Colon (tissue), 2 donors: ENCODE measurements around the gene OTP.
A peak's percentile ranks its signal among the peaks of the same experiment; 100 is the strongest.
"Not testable (repeated sequence)": the region's sequence is repeated elsewhere in the genome, so short reads cannot be mapped to it uniquely, and the experiment has no call there.

Experiments used
- FAIRE-seq: peaks from 2 replicates; lab custom pipeline; 2012; peaks lifted over from hg19 to GRCh38; lab: Jason Lieb, UNC
- donor health status: control.
- donor health status: control.

Gene OTP

GRCh38 chr5:77608927-77609326 lies 29.6 kb downstream of the OTP start:
- not testable (repeated sequence) for FAIRE-seq

GRCh38 chr5:77607324-77607723 lies 31.2 kb downstream of the OTP start:
- FAIRE-seq = no peak

- FAIRE-seq = no peak
Measured at GRCh38 chr5:77606279-77606678, 32.2 kb downstream of the OTP start.

GRCh38 chr5:77599679-77600078 lies 38.8 kb downstream of the OTP start:
- FAIRE-seq = no peak

- no peak for FAIRE-seq
Measured at GRCh38 chr5:77590347-77590746, 48.2 kb downstream of the OTP start.

- no peak for FAIRE-seq
Measured at GRCh38 chr5:77588175-77588574, 50.3 kb downstream of the OTP start.

- peak; percentile 89 for FAIRE-seq
Measured at GRCh38 chr5:77586101-77586500, 52.4 kb downstream of the OTP start.

GRCh38 chr5:77582143-77582542 lies 56.4 kb downstream of the OTP start:
- FAIRE-seq = not testable (repeated sequence)
